RWPE1 (cell line): Measurements from ENCODE around the gene UBQLN4.

Experiments
- CTCF ChIA-PET: fragments of 350-600 bp; sonication (Branson Sonifier 250); formaldehyde crosslinking; extraction: SDS; loops from one replicate; lab custom pipeline; 2021; lab: Yijun Ruan, JAX
- POLR2A ChIA-PET: fragments of 400-600 bp; formaldehyde crosslinking; extraction: SDS; loops from one replicate; lab custom pipeline; 2020; ENCODE audit warnings: antibody characterized with exemption; ENCODE audit not compliant: low non-redundant PET; lab: Yijun Ruan, JAX
- DNase-seq: peaks from one replicate; pipeline ENCODE4 v3.0.0; 2012; ENCODE audit warnings: low spot score
- H3K27ac ChIP-seq: fragments of 450-650 bp; 2 replicates; pipeline ENCODE4 v1.5.1; 2017
- TF ChIP-seq, protein P1 (sequence below): fragments of 450-650 bp; conservative IDR thresholded peaks from 2 replicates; pipeline ENCODE4 v1.5.1; 2017; ENCODE audit warnings: low read depth, mild to moderate bottlenecking

Gene UBQLN4

DNA sequence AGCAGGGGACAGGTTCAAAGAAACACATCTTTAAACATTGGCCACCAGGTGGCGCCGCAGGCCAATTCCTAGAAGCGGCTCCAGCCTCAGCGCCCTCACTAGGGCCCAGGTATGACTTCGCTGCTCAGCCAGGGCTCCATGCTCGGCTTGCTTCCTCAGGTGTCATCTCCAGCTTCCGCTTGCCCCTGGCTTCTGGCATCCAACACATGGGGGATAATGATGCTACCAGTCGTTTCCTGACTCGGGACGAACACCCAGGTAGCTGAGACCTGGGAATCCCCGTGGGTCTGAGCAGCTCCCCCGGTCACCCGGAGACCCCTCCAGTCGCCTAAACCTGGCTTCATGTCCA lies 37.2 kb upstream of the UBQLN4 start:
- peak overlapping the region; percentile 52 for H3K27ac ChIP-seq
- POLR2A ChIA-PET, result no interaction called here
- CTCF ChIA-PET, result interaction anchor here (0.6 to 3.0 kb wide), 10 partner anchors 24 to 136 kb away, joined by 3 to 32 read pairs (median 3); partner anchors contain the start of gene LMNA
- DNase-seq, result peak; percentile 78
- TF ChIP-seq, protein P1, sequence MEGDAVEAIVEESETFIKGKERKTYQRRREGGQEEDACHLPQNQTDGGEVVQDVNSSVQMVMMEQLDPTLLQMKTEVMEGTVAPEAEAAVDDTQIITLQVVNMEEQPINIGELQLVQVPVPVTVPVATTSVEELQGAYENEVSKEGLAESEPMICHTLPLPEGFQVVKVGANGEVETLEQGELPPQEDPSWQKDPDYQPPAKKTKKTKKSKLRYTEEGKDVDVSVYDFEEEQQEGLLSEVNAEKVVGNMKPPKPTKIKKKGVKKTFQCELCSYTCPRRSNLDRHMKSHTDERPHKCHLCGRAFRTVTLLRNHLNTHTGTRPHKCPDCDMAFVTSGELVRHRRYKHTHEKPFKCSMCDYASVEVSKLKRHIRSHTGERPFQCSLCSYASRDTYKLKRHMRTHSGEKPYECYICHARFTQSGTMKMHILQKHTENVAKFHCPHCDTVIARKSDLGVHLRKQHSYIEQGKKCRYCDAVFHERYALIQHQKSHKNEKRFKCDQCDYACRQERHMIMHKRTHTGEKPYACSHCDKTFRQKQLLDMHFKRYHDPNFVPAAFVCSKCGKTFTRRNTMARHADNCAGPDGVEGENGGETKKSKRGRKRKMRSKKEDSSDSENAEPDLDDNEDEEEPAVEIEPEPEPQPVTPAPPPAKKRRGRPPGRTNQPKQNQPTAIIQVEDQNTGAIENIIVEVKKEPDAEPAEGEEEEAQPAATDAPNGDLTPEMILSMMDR, result peak; percentile 80

DNA sequence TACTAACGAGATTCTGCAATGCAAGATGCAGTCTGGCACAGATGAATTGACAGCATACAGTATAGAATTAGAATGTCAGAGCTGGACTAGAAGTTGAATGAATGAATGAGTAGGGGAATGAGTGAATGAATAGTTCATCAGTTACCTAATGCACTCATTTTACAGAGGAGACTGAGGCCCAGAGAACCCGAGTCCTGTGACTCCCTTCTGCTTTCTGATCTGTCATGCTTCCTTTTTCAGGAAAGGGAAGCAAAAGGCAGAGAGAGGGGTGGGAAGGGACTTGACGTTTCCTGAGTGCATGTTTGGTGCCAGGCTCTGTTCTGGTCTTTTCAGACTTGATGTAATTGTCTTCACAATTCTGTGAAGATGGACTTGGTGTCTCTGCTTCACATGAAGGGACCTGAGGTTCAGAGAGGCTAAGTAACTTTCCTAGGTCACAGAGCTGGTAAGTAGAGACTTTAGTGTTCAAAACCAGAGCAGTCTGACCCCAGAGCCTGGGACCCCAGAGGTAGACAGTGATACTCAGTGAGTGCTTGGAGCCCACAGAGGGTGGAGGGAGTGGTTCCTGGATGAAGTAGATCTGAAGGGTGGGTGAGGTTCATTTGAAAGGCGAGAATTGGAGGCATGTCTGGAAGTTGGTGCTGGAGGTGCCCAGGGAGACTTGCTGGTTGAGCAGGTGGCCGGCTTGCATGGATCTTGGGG lies 36.7 kb upstream of the UBQLN4 start:
- TF ChIP-seq, protein P1, result no peak
- H3K27ac ChIP-seq, result peak overlapping the region; percentile 52
- POLR2A ChIA-PET, result no interaction called here
- no peak for DNase-seq
- CTCF ChIA-PET, result interaction anchor here (0.7 to 3.0 kb wide), 6 partner anchors 39 to 135 kb away, joined by 3 to 32 read pairs (median 4); no protein-coding TSS in a partner anchor

DNA sequence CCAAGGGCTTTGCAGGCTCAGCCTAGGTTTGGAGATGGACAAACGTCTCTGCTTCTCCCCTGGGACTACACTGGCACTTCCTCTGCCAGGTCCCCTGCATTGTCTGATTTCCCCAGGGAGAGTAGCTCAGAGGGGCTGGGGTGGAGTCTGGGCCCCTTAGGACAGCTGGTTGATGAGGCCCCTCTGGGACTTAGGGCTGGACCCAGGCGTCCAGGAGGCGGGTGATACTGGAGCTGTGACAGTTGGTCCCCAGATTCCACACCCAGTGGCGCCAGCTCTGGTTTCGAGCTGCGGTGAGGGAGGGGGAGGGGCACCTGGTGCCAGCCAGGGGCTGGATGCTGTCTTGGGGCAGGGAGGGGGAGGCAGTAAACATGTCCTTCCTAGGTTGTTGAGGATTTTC lies 36.1 kb upstream of the UBQLN4 start:
- CTCF ChIA-PET, result interaction anchor here (0.7 to 3.0 kb wide), 3 partner anchors 40 to 136 kb away, joined by 3 to 32 read pairs (median 5); no protein-coding TSS in a partner anchor
- TF ChIP-seq, protein P1, result no peak
- no peak for DNase-seq
- H3K27ac ChIP-seq, result peak overlapping the region; percentile 18; the same call in 1 of the 2 replicates
- POLR2A ChIA-PET, result no interaction called here

DNA sequence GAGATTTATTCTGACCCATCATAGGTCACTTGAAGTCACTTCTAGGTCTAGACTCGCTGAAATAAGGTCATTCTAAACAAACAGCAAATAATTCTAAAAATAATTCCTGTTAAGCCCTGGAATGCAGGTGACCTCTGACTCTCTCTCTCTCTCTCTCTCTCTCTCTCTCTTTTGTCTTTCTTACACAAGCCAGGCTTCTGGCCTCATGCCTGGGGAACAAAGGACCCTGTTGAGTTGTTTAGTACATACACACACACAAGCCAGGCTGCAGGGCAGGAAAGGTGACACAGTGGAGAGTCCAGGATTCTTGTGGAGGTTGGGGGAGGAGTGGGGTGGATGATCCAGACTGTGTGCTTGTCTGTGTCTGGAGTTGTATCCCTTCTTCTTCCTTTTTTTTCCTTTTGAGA lies 32.7 kb upstream of the UBQLN4 start:
- DNase-seq, result no peak
- CTCF ChIA-PET, result no interaction called here
- H3K27ac ChIP-seq, result peak overlapping the region; percentile 48
- TF ChIP-seq, protein P1, result no peak
- POLR2A ChIA-PET, result no interaction called here

DNA sequence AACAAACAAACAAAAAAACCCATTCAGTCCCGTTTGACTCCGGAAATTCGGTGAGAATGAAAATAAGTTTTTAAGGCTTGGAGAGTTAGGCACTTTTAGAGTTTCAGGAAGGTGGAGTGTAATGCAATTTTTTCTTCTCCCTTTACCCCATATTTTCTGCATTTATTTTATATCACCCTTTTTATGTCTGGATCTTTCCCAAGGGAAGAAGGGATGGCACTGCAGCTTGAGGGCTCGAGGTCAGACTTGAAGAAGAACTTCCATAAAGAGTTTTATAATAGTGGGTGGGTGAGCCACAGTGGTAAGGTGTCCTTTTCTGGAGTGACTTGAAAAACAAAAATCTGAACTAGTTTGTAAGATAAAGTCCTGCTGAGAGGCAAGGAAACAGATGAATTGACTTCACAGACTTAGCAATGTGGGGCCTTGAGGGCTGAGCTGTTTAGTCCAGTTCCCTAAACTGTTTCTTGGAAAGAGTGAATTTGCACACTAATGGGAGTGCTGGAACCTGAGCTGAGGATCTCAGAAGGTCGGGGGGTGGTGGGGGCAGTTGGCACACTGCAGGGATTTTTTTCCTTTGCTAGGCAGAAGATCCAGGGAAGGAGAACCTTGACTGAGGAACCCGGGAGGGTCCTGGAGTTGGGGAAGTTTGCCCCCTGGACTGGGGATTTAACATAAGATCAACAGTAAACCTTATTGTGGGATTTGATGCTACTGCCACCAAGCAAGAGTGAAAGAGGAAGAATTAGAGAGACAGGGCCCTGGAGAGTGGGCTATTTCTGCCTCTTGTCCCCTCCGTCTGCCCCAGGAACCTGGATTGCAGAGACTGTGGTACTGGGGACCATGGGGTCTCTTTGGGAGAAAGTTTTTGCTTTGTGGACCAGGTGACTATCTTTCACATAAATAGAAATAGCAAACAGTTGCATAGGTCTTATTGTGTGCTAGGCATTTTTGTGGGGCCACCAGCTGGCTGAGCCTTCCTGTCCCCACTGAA lies 30.5 kb upstream of the UBQLN4 start:
- H3K27ac ChIP-seq, result peak overlapping the region; percentile 22
- CTCF ChIA-PET, result interaction anchor here (0.8 to 1.5 kb wide), 4 partner anchors 11 to 141 kb away, joined by 3 to 7 read pairs (median 6); no protein-coding TSS in a partner anchor
- DNase-seq, result no peak

More for the DNA sequence above, 30.5 kb upstream of the UBQLN4 start:
- TF ChIP-seq, protein P1, result no peak
- POLR2A ChIA-PET, result no interaction called here
